ENCODE data around the gene NME3. TPM values are rescaled to one million over a fixed set of nuclear protein-coding genes. Genes with fewer than 3 reads are reported as not detected.

NME3 gene
- total and polyA plus RNA-seq, 2 of the 13 experiments (the other 11 are each of a cell fraction or from before 2014, with no cell fraction given) = 10.4 to 15.9 TPM

DNA sequence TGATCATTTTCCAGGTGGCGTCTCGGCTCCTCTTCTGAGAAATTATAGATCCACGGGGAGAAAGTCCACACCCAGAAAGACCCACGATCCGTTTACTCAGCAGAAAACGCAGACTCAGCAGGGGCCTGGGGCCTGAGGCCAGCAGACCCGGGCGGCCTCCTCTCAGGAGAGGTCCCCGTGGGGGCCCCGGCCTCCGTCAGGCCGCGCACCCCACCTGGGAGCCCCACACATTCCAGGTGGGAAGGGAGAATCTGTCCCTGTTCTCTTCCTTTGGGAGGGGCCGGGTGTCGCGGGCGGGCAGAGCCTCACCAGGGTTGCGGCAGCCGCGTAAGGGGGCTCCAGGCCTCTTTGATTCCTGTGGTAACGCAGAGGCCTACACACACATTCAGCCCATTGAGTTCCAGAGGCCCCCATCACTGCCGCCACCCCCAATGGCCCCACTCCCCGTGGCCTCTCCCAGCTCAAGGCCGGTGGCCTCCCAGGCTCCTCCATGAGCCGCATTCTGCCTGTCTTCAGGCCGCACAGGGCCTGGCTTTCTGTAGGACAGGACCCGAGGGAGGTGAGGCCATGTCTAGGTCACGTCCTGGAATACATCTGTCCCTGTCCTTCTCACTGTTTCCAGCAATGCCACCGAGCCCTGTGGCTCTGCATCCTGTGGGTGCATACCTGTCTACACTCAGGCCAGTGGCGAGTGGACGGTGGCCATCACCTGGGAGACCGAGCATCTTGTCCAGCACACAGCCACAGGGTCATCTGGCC lies 23.7 kb upstream of the NME3 start (continued):
- TF ChIP-seq, protein P1, sequence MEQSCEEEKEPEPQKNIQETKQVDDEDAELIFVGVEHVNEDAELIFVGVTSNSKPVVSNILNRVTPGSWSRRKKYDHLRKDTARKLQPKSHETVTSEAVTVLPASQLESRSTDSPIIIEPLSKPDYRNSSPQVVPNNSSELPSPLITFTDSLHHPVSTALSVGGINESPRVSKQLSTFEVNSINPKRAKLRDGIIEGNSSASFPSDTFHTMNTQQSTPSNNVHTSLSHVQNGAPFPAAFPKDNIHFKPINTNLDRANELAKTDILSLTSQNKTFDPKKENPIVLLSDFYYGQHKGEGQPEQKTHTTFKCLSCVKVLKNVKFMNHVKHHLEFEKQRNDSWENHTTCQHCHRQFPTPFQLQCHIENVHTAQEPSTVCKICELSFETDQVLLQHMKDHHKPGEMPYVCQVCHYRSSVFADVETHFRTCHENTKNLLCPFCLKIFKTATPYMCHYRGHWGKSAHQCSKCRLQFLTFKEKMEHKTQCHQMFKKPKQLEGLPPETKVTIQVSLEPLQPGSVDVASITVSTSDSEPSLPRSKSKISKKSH (CRISPR knock-in tag; IDR thresholded peaks at IDR 0.05; ENCODE audit: borderline replicate concordance) = 0 out of 2 replicates have a peak, but pooled peaks have one; percentile 25
- no peak for TF ChIP-seq ZNF230 (CRISPR knock-in tag; IDR thresholded peaks at IDR 0.05)
- TF ChIP-seq ZNF577 (CRISPR knock-in tag; IDR thresholded peaks at IDR 0.05; ENCODE audit: borderline replicate concordance, low read depth) = no peak
- TF ChIP-seq TEAD3 (CRISPR knock-in tag; optimal IDR thresholded peaks at IDR 0.05; ENCODE audit: borderline replicate concordance) = no peak
- TF ChIP-seq SMARCE1 (IDR thresholded peaks at IDR 0.05; ENCODE audit: borderline replicate concordance) = no peak
- TF ChIP-seq TOE1 (CRISPR knock-in tag; IDR thresholded peaks at IDR 0.05) = no peak
- TF ChIP-seq ZNF121 (CRISPR knock-in tag; IDR thresholded peaks at IDR 0.05) = no peak
- no peak for TF ChIP-seq ZNF253 (CRISPR knock-in tag; IDR thresholded peaks at IDR 0.05; ENCODE audit: borderline replicate concordance)
- TF ChIP-seq, protein P2, sequence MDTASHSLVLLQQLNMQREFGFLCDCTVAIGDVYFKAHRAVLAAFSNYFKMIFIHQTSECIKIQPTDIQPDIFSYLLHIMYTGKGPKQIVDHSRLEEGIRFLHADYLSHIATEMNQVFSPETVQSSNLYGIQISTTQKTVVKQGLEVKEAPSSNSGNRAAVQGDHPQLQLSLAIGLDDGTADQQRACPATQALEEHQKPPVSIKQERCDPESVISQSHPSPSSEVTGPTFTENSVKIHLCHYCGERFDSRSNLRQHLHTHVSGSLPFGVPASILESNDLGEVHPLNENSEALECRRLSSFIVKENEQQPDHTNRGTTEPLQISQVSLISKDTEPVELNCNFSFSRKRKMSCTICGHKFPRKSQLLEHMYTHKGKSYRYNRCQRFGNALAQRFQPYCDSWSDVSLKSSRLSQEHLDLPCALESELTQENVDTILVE (CRISPR knock-in tag; IDR thresholded peaks at IDR 0.05) = no peak
- TF ChIP-seq, protein P3, sequence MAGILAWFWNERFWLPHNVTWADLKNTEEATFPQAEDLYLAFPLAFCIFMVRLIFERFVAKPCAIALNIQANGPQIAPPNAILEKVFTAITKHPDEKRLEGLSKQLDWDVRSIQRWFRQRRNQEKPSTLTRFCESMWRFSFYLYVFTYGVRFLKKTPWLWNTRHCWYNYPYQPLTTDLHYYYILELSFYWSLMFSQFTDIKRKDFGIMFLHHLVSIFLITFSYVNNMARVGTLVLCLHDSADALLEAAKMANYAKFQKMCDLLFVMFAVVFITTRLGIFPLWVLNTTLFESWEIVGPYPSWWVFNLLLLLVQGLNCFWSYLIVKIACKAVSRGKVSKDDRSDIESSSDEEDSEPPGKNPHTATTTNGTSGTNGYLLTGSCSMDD (CRISPR knock-in tag; IDR thresholded peaks at IDR 0.05) = no peak
- TF ChIP-seq TCF12 (IDR thresholded peaks at IDR 0.05) = no peak
- TF ChIP-seq TCF12 (CRISPR knock-in tag; IDR thresholded peaks at IDR 0.05) = no peak
- no peak for TF ChIP-seq ASH2L (IDR thresholded peaks at IDR 0.05; ENCODE audit: insufficient read length, low read depth, low read length)
- 0 out of 2 replicates have a peak, but pooled peaks have one; percentile 17 for TF ChIP-seq EED (CRISPR knock-in tag; IDR thresholded peaks at IDR 0.05)
- TF ChIP-seq NRL (CRISPR knock-in tag; IDR thresholded peaks at IDR 0.05; ENCODE audit: borderline replicate concordance) = no peak
- TF ChIP-seq ZNF263 (CRISPR knock-in tag; IDR thresholded peaks at IDR 0.05) = no peak
- TF ChIP-seq, protein P4, sequence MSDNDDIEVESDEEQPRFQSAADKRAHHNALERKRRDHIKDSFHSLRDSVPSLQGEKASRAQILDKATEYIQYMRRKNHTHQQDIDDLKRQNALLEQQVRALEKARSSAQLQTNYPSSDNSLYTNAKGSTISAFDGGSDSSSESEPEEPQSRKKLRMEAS (IDR thresholded peaks at IDR 0.05) = no peak
- TF ChIP-seq, protein P5, sequence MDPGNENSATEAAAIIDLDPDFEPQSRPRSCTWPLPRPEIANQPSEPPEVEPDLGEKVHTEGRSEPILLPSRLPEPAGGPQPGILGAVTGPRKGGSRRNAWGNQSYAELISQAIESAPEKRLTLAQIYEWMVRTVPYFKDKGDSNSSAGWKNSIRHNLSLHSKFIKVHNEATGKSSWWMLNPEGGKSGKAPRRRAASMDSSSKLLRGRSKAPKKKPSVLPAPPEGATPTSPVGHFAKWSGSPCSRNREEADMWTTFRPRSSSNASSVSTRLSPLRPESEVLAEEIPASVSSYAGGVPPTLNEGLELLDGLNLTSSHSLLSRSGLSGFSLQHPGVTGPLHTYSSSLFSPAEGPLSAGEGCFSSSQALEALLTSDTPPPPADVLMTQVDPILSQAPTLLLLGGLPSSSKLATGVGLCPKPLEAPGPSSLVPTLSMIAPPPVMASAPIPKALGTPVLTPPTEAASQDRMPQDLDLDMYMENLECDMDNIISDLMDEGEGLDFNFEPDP (CRISPR knock-in tag; conservative IDR thresholded peaks at IDR 0.05) = no peak
- TF ChIP-seq, protein P6, sequence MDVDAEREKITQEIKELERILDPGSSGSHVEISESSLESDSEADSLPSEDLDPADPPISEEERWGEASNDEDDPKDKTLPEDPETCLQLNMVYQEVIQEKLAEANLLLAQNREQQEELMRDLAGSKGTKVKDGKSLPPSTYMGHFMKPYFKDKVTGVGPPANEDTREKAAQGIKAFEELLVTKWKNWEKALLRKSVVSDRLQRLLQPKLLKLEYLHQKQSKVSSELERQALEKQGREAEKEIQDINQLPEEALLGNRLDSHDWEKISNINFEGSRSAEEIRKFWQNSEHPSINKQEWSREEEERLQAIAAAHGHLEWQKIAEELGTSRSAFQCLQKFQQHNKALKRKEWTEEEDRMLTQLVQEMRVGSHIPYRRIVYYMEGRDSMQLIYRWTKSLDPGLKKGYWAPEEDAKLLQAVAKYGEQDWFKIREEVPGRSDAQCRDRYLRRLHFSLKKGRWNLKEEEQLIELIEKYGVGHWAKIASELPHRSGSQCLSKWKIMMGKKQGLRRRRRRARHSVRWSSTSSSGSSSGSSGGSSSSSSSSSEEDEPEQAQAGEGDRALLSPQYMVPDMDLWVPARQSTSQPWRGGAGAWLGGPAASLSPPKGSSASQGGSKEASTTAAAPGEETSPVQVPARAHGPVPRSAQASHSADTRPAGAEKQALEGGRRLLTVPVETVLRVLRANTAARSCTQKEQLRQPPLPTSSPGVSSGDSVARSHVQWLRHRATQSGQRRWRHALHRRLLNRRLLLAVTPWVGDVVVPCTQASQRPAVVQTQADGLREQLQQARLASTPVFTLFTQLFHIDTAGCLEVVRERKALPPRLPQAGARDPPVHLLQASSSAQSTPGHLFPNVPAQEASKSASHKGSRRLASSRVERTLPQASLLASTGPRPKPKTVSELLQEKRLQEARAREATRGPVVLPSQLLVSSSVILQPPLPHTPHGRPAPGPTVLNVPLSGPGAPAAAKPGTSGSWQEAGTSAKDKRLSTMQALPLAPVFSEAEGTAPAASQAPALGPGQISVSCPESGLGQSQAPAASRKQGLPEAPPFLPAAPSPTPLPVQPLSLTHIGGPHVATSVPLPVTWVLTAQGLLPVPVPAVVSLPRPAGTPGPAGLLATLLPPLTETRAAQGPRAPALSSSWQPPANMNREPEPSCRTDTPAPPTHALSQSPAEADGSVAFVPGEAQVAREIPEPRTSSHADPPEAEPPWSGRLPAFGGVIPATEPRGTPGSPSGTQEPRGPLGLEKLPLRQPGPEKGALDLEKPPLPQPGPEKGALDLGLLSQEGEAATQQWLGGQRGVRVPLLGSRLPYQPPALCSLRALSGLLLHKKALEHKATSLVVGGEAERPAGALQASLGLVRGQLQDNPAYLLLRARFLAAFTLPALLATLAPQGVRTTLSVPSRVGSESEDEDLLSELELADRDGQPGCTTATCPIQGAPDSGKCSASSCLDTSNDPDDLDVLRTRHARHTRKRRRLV (CRISPR knock-in tag; IDR thresholded peaks at IDR 0.05) = no peak

All from HepG2 (cell line).